B cell (primary cell): ENCODE measurements around the gene HNRNPAB.

Experiments used
- CTCF ChIP-seq: fragments of 200-600 bp; IDR thresholded peaks from one replicate; pipeline ENCODE4 v1.8.0; 2022; ENCODE audit warnings: antibody characterized with exemption, mild to moderate bottlenecking
- EZH2 ChIP-seq: IDR thresholded peaks from 2 replicates; pipeline ENCODE4 v1.6.1; 2012; ENCODE audit warnings: borderline replicate concordance, low read depth, mild to moderate bottlenecking, moderate library complexity, low read length; ENCODE audit not compliant: insufficient read depth, poor library complexity, severe bottlenecking

DNA sequence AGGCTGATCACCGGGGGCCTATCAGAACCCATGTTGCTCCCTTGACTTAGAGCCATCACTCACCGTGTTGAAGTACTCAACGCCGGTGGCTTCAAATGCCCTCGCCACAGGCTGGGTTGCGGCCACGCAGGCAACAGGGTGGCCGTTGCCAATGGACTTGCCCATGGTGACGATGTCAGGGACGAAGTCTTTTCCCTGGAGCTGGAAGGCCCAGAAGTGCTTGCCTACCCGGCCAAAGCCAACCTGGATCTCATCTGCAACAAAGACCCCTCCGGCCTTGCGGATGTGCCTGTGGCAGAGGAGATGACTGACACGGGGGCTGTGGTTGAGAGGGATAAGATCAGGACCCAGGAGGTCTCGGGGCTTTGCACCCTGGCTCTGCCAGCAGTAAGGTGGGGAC is 18.0 kb downstream of the HNRNPAB start:
- TF ChIP-seq EZH2: no peak
- TF ChIP-seq CTCF: no peak
